ENCODE measurements around the gene IQCN.

DNA sequence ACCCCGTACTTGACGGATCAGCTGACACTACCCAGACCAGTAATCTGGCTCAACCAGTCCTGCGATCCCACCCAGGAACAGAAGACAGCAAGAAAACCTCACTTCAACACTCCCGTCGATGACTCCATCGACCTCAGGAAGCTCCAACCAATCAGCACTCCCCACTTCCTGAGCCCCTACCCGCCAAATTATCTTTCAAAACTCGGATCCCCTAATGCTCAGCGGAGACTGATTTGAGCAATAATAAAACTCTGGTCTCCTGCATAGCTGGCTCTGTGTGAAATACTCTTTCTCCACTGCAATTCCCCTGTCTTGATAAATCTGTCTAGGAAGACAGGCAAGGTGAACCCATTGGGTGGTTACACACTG is 47.5 kb upstream of the IQCN start:
- no peak for TF ChIP-seq POLR2A (IDR thresholded peaks at IDR 0.05)
- TF ChIP-seq, protein P1, sequence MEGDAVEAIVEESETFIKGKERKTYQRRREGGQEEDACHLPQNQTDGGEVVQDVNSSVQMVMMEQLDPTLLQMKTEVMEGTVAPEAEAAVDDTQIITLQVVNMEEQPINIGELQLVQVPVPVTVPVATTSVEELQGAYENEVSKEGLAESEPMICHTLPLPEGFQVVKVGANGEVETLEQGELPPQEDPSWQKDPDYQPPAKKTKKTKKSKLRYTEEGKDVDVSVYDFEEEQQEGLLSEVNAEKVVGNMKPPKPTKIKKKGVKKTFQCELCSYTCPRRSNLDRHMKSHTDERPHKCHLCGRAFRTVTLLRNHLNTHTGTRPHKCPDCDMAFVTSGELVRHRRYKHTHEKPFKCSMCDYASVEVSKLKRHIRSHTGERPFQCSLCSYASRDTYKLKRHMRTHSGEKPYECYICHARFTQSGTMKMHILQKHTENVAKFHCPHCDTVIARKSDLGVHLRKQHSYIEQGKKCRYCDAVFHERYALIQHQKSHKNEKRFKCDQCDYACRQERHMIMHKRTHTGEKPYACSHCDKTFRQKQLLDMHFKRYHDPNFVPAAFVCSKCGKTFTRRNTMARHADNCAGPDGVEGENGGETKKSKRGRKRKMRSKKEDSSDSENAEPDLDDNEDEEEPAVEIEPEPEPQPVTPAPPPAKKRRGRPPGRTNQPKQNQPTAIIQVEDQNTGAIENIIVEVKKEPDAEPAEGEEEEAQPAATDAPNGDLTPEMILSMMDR (IDR thresholded peaks at IDR 0.05): no peak
- no peak for TF ChIP-seq EP300 (IDR thresholded peaks at IDR 0.05; ENCODE audit: low read depth)
- no peak for TF ChIP-seq POLR2AphosphoS5 (IDR thresholded peaks at IDR 0.05)

All from transverse colon (tissue), 4 donors.